Bone marrow (tissue), 2 donors: ENCODE measurements around the gene RAPGEF2.
A peak's percentile ranks its signal among the peaks of the same experiment; 100 is the strongest.

Experiments used
- DNase-seq, 2 donors: peaks; one replicate each; lab custom pipeline; 2025; lab: John Stamatoyannopoulos, UW

Gene RAPGEF2

DNA sequence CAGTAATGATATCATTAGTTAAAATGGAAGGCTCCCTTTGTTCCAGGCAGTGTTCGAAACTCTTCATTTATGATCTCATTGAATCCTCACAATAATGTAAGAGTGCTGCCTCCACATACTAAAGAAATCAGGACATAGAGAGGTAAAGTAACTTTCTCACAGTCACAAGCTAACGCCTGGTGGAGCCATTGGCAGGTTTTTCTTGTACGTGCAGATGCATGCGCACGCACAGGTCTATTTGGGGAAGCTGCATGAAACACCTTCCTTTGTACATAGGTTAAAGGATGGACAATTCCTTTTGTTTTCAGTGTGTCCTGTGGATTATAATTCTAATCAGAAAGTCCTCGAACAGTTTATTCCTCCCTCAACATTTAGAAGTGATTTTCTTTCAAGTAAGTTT, 176.2 kb downstream of the RAPGEF2 start:
- DNase-seq: no peak

DNA sequence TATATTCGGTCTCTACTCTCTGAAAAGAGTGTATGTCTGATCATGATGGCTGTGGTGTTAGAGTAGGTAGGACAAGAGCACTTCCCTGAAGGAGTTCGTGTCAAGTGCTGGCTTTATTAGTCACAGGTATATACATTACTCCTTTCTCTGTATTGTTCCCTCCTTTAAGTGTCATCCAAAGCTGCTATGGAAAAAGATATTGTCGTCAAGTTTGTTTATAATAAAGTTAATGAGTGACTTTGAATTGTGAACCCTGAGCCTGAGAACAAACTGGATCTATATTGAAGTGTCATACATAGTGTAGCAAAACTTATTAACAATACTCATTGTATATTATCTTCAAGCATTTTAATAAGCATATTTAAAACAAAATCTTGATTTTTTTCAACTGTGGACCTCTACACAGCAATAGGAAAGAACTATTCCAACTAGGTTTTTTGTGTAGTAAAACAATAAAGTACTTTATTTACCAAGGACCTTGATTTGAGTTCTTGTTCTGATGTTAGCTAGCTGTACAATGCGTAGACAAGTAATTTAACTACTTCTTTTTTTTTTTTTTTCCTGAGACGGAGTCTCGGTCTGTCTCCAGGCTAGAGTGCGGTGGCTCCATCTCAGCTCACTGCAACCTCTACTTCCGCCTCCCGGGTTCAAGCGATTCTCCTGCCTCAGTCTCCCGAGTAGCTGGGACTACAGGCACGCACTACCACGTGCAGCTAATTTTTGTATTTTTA, 177.7 kb downstream of the RAPGEF2 start:
- no peak for DNase-seq

GRCh38 chr4:159281771-159282170, 178.9 kb downstream of the RAPGEF2 start:
- DNase-seq: no peak

DNA sequence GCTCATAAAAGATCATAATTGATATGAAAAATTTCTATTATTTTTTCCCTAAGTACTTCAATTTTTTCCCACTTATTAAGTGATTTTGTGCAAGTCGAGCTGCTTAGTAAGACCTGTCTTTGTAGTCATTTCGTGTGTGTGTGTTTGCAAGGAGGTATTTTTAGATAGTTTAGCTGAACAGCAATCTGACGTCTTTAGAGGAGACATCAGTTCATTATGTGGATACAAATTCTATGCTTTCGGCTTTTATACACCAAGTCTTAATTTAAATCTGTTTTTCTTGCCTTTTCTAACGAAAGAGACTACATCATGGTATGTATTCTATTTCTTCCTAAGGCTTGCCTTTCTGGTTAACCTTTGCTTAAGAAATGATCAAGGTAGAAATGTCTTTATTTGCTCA, 179.4 kb downstream of the RAPGEF2 start:
- no peak for DNase-seq

- no peak for DNase-seq
These were observed 180.1 kb downstream of the RAPGEF2 start for GRCh38 chr4:159282944-159283343.

- DNase-seq: no peak
These were observed 180.8 kb downstream of the RAPGEF2 start for GRCh38 chr4:159283696-159284095.

DNA sequence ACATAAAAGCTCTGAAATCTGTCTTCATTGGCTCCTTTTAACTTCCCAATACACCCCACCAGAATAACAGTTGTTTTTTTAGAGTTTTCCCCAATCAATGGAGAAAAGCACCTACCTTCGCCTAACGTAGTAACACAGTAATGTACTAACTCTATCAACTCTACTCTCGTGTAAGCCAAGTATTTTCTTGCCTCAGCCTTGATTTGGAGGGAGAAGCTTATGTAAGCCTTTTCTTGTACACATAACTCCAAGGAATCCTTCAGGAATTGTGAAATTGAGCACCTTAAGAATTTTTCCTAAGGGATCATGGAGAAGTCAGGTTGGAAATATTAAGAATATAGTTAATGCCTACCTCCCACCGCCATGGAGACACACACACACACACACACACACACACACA, 181.2 kb downstream of the RAPGEF2 start:
- no peak for DNase-seq

DNA sequence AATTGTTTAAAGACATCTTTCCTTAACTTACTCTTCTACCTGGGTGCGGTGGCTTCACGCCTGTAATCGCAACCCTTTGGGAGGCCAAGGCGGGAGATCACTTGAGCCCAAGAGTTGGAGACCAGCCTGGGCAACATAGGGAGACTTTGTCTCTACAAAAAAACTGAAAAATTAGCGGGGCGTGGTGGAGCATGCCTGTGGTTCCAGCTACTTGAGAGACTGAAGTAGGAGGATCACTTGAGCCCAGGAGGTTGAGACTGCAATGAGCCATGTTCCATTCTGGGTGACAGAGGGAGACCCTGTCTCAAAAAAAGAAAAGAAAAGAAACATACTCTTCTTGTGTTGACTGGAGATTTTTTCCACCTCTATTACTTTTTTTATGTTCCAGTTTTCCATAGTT, 181.9 kb downstream of the RAPGEF2 start:
- no peak for DNase-seq

- no peak for DNase-seq
These were observed 184.9 kb downstream of the RAPGEF2 start for GRCh38 chr4:159287767-159288166.

DNA sequence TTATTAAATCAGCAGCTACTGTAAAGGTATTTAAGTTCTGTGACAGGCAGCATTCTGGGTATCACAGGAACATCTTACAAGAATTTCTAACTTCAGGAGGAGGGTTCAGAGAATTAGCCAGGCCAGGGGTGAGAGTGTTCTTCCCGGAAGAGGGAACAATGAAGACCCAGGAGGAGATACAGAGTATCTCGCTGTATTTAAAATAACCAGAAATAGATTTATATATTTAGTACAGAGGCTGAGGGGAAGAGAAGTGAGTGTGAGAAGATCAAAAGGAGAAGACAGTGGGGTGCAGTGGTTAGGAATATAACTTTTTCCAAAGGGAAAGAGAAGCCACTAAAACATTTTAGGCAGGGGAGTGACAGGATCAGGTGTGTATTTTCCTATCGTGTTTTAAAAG, 186.8 kb downstream of the RAPGEF2 start:
- no peak for DNase-seq

DNA sequence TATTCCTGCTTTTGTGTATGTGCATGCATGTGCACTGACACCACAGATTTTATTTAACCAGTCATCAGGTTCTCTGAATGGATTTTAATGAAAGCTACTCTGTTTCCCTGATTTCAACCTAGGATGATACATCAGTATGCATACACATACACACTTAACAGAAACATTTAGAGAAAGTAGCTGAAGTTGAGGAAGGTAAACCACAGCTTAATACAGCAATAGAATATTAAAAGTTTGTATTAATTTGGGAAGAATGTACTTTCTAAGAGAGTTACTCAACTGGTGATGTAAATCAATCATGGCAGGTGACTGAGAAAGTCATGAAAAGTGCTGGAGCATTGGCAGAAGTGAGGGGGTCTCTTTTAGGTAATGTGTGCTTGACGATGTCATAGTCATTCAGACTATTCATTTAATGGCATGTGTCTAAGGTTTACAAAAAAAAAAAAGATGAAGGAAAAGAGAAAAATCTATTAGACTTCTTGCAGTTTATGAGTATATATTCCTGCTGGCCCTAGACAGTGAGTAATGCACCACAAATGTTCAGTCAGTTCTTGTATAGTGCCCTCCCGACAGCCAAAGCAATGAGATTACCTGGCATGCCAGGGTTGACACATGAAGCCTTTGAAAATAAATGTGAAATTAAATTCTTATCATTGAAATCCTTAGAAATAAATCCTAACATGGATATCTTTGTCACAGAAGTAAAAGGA, 187.6 kb downstream of the RAPGEF2 start:
- DNase-seq: no peak

DNA sequence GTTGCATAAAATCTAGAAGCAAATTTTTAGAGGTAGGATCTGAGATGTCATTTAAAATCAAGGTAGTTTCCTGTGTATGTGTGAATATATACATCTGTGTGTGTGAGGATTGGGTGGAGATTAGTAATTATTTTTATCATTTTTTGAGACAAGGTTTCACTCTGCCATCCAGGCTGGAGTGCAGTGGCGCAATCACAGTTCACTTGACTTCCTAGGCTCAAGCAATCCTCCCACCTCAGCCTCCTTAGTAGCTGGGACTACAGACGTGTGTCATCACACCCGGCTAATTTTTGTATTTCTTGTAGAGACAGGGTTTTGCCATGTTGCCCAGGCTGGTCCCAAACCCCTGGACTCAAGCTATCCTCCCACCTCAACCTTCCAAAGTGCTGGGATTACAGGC, 188.3 kb downstream of the RAPGEF2 start:
- no peak for DNase-seq

DNA sequence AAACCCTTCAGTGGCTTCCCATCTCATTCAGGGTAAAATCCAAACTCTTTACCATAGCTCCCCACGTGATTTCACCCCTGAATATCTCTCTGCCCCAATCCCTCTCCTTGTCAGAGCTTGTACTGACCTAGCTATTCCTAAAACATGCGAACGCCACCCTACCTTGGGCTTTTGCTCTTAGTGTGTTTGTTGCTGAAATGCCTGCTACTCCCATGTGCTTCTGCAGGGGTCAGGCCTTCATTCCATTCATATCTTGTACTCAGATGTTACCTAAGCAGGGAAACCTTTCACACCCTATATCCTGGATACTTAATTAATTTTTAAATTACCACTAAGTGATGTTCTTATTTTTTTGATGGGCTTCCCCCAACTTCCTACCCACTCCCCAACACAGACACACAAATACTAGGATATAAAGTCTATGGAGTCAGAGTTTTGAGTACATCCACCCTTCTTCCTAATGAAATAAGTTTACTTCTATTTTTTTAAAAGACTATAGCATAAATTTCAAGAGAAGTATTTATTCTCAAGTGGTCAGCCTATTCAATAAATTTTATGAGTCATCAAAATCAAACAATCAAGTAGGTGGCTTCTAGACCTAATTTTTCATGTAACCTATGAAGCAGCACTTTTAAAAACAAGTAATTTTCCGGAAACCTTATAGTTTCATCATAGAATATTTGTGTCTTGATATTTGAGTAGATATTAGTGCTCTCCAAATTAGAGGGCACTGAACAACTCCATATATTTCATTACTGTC, 189.4 kb downstream of the RAPGEF2 start:
- DNase-seq: no peak

DNA sequence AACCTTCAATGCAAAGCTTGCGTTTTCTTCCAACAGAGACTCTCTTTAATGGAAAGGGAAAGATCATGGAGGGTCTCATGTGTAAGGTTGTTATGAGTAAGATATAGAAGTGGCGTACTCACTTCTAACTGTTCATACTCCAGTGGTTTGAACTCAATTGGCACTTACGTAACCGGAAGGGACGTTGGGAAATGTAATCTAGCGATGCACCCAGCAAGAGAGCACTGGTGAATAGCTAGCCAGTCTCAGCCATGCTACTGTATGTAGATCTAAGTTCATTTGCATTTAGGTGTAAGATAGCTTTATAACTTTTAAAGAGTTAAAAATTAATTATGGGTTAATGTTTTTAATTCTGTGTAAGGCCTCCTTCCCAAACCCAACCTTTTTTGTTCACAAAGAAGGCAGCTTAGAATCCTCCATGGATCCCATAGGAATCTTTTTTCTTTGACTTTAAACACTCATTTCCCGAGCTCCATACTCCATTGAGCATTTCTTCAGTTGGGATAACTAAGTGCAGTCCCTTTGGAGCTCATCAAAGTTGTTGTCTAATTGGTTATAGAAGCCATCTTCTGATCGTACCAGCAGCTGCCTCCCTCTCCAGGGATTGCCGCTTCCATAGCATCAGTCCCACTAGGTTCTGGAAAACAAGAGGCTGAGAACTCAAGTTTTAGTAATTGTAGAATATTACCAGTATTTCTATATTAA, 191.1 kb downstream of the RAPGEF2 start:
- no peak for DNase-seq

DNA sequence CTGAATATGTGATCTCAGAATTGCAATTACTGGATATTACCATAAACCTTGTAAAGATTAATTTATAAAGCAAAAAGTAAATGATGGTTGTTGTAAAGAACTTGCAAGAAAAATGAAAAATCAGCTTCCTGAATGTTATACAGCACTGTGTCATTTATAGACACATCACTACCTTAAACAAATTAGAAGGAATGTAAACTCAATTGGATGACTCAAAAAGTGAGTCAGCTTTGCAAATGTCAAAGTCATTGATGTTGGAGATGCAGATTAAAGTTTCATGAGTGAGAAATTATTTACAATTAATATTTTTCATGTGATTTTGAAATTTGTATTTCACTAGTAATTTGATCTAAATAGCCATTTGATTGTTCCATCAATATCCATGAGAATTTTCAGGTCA, 193.2 kb downstream of the RAPGEF2 start:
- peak in 1 of 2 donors; percentile 11 for DNase-seq

DNA sequence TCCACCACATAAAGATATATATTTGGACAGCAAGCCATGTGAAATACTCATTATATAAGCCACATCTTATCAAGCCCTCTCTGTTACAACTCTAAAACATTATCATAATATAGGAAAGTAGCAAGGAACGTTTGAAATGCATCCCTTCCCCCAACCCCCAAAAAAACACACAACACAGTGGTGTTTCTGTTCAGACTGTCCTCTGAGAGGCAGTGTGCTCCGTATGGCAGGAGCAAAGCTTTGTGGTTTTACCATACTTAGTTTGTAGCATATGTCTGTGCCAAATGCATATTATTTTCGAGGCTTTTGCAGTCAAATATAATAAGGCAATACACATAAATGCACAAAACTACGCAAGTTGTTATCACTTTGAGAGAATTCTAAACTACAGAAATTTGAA, 194.2 kb downstream of the RAPGEF2 start:
- no peak for DNase-seq

DNA sequence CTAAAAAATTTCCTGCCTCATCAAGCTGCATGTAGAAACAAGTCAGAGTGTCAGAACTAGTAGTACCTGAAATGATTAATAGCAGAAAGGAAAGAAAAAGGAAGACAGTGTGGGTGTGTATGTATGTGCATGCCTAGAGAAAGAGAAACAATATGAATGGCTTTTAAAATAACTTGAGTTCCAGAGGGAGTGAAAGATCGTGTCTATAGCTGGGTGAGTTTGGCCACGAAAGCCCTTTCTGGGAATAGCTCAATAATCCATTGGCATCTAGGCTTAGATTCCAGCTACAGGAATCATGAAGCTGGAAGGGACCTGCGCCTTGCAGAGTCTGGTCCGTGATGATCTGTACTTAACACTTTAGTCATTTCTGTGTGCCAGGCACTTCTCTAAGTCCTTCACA, 195.6 kb downstream of the RAPGEF2 start:
- peak in 1 of 2 donors; percentile 28 for DNase-seq

DNA sequence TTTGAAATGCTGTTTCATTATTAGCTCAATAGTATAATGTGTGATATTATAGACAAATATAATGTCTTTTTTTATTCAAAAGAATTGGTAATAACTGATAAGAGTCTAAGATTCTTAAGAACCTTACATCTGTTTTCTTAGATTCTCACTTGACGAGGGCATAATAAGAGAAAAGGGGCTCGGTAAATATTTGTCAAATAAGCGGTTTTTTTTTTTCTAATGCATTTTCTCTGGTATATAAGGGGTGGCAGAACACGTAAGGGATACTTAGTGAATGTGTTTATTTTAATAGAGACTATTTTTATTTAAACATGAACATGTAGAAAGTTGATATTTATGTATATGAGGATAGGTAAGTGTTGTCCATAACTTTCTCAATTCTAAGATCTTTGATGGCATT, 200.6 kb downstream of the RAPGEF2 start:
- DNase-seq: no peak

- DNase-seq: no peak
These were observed 202.2 kb downstream of the RAPGEF2 start for GRCh38 chr4:159305129-159305528.

DNA sequence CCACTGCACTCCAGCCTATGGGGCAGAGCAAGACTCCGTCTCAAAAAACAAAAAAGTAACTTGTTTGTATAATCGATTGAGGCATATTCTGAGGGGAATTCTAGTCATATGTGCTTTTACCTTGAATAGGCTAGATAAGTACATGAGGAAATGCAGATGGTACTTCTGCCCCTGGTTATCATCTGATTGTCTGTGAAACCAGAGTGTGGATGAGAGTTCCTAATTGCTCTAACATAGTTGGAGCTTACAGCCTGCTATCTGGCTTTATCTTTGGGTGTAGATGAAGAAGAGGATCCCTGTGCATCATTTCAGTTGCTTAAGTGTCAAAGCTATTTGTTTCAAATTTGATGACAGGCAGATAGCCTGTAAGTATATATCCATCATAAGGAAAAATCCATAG, 205.1 kb downstream of the RAPGEF2 start:
- no peak for DNase-seq

DNA sequence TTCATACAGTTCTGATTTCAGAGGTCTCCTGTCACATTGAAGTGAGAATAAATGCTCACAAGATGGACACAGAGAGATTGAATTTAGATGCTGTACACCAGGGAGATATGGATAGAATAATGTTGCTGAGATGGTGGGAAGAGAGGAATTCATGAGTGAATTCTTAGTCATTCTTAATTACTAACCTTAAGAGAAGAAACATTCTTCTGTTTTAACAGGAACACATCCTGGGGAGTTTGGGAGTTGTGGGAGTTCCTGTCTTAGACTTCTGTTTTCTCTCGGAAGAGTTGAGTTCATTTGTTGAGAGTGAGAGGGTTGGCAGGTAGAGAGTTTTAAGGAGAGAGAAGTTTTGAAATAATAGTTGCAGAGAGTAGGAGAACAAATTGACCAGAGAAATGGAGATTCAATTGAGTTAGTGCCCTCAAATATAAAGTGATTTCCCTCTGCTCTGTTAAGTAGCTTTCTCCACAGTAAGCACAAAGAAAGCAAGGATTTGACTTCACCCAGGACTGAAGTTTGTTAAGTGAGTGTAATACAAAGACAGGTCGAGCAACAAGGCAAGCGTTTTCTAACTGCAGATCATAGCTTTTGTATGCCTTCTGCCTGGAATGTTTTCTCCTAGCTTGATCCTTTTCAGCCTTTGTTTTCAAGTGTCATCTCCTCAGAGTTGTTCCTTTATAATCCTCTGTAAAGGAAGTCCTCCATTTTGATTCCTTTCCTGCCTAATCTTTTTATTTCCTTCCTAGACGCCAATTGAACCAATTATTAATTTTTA, 205.9 kb downstream of the RAPGEF2 start:
- no peak for DNase-seq

DNA sequence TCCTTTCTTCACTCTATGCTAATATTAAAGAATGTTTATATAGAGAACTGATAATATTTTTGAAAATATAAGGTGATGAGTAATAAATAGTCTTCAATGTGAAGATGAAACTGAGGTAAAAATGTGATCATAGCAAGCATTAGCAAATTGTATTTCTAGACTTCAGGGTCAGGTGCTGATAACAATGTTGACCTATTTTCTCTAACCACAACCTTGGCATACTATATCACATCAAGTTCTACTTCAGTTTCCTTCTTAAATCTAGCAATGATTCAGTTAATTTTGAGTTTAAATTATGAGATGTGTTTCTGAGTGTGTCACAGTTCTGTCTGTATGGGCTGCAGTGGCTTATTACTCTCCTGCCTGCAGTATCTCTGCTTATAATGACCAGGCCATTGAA, 209.4 kb downstream of the RAPGEF2 start:
- DNase-seq: no peak
